Caco-2 (cell line): Measurements from ENCODE around the gene RRBP1. TPM values are rescaled to one million over a fixed set of nuclear protein-coding genes. Genes with fewer than 3 reads are reported as not detected.

Experiments used
- BruUV-seq: library from RNA; stranded (reverse); fragments of 400-500 nt; replicated peaks from 2 replicates; lab custom pipeline; 2021; lab: Mats Ljungman, UMichigan
- CTCF ChIA-PET: fragments of 300-600 bp; sonication (Branson Sonifier 250); formaldehyde crosslinking; loops from one replicate; lab custom pipeline; 2022; ENCODE audit warnings: antibody characterized with exemption; lab: Charles Lee
- POLR2A ChIA-PET: fragments of 300-600 bp; sonication (Branson Sonifier 250); formaldehyde crosslinking; loops from one replicate; lab custom pipeline; 2022; ENCODE audit warnings: antibody characterized with exemption; lab: Charles Lee
- DNase-seq, 2 experiments: peaks; one replicate each; pipeline versions ENCODE4 v3.0.0 to v3.0.0-alpha.2; 2020 to 2022
- H3K27me3 ChIP-seq: replicated peaks from 2 replicates; pipeline ENCODE4 v1.6.0; 2011; ENCODE audit warnings: low read length; ENCODE audit not compliant: control insufficient read depth, insufficient read depth
- H3K36me3 ChIP-seq: 2 replicates; pipeline ENCODE4 v1.5.1; 2011; ENCODE audit warnings: low read length; ENCODE audit not compliant: control insufficient read depth, insufficient read depth
- H3K4me1 ChIP-seq: fragments of 250-450 bp; sonication (Bioruptor Pico); 2 replicates; pipeline ENCODE4 v1.5.1; 2020; ENCODE audit warnings: mild to moderate bottlenecking
- H3K4me3 ChIP-seq: 2 replicates; pipeline ENCODE4 v1.5.1; 2011; ENCODE audit warnings: low read depth, mild to moderate bottlenecking, control low read depth, low read length
- H3K9me3 ChIP-seq: fragments of 250-450 bp; sonication (Bioruptor Pico); 2 replicates; pipeline ENCODE4 v1.5.1; 2020; ENCODE audit warnings: mild to moderate bottlenecking, moderate library complexity
- H3K27ac Mint-ChIP-seq: one replicate; pipeline ENCODE4 v1.8.0; 2022; ENCODE audit warnings: mixed read lengths; ENCODE audit not compliant: unreplicated experiment
- H3K27me3 Mint-ChIP-seq: one replicate; pipeline ENCODE4 v1.8.0; 2022; ENCODE audit warnings: mixed read lengths; ENCODE audit not compliant: insufficient read depth, unreplicated experiment
- H3K36me3 Mint-ChIP-seq: one replicate; pipeline ENCODE4 v1.8.0; 2022; ENCODE audit warnings: mild to moderate bottlenecking, mixed read lengths; ENCODE audit not compliant: insufficient read depth, unreplicated experiment
- H3K4me1 Mint-ChIP-seq: one replicate; pipeline ENCODE4 v1.8.0; 2022; ENCODE audit warnings: low read depth, mixed read lengths; ENCODE audit not compliant: unreplicated experiment
- H3K4me3 Mint-ChIP-seq: one replicate; pipeline ENCODE4 v1.8.0; 2022; ENCODE audit warnings: mild to moderate bottlenecking, moderate library complexity, mixed read lengths; ENCODE audit not compliant: unreplicated experiment
- H3K9me3 Mint-ChIP-seq: one replicate; pipeline ENCODE4 v1.8.0; 2022; ENCODE audit warnings: mixed read lengths; ENCODE audit not compliant: unreplicated experiment
- intact Hi-C: fragments of 100-400 bp; cut with micrococcal nuclease; formaldehyde crosslinking; loops from one replicate; pipeline ENCODE4 v1.10.0; 2022; ENCODE audit not compliant: unreplicated experiment
- total RNA-seq: library from RNA; stranded (reverse); gene quantifications from 2 replicates; pipeline ENCODE4 v1.2.3, GENCODE V29; 2022
- TF ChIP-seq, protein P1 (sequence below), 2 experiments: fragments of 200-600 bp in 1 of 2; IDR thresholded peaks; 1 replicate in 1 of 2; 2 replicates in 1 of 2; pipeline versions ENCODE4 v1.5.1 to v1.8.0; 2011 to 2022; ENCODE audit warnings: antibody characterized with exemption in 1 of 2, control low read depth in 1 of 2, inconsistent platforms in 1 of 2, low read depth in 1 of 2, low read length in 1 of 2, mild to moderate bottlenecking in 1 of 2, moderate library complexity in 1 of 2; ENCODE audit not compliant: insufficient read depth in 1 of 2, severe bottlenecking in 1 of 2, unreplicated experiment in 1 of 2

Gene RRBP1
- total RNA-seq, 1 experiment from 2014 or later: 758 TPM

GRCh38 chr20:17688965-17689364 lies 6.9 kb upstream of the RRBP1 start:
- Histone ChIP-seq H3K4me3 (no peak overlapping the region), H3K9me3 (peaks cover 23% of the 10 kb centered on the region), H3K36me3 (no peaks in the 10 kb centered on the region), H3K27me3 (no peaks in the 10 kb centered on the region), H3K4me1 (peaks cover 27% of the 10 kb centered on the region)
- intact Hi-C loops: loop anchor here (10.0 kb wide), 1 partner anchor 306 kb away; no protein-coding TSS in a partner anchor
- POLR2A ChIA-PET: no interaction called here
- Mint-ChIP-seq H3K9me3 (peaks cover 25% of the 10 kb centered on the region), H3K27ac (no peak overlapping the region), H3K4me3 (no peak overlapping the region), H3K4me1 (peaks cover 43% of the 10 kb centered on the region), H3K27me3 (no peaks in the 10 kb centered on the region), H3K36me3 (peaks cover 3% of the 10 kb centered on the region)
- TF ChIP-seq, protein P1, sequence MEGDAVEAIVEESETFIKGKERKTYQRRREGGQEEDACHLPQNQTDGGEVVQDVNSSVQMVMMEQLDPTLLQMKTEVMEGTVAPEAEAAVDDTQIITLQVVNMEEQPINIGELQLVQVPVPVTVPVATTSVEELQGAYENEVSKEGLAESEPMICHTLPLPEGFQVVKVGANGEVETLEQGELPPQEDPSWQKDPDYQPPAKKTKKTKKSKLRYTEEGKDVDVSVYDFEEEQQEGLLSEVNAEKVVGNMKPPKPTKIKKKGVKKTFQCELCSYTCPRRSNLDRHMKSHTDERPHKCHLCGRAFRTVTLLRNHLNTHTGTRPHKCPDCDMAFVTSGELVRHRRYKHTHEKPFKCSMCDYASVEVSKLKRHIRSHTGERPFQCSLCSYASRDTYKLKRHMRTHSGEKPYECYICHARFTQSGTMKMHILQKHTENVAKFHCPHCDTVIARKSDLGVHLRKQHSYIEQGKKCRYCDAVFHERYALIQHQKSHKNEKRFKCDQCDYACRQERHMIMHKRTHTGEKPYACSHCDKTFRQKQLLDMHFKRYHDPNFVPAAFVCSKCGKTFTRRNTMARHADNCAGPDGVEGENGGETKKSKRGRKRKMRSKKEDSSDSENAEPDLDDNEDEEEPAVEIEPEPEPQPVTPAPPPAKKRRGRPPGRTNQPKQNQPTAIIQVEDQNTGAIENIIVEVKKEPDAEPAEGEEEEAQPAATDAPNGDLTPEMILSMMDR (IDR thresholded peaks at IDR 0.05; ENCODE audit: insufficient read depth in 1 of 2, low read depth in 1 of 2, low read length in 1 of 2, severe bottlenecking in 1 of 2, unreplicated experiment in 1 of 2): no peak
- no TSS peak for BruUV-seq
- CTCF ChIA-PET: no interaction called here
- DNase-seq: peak in 1 of 2 experiments; percentile 1

DNA sequence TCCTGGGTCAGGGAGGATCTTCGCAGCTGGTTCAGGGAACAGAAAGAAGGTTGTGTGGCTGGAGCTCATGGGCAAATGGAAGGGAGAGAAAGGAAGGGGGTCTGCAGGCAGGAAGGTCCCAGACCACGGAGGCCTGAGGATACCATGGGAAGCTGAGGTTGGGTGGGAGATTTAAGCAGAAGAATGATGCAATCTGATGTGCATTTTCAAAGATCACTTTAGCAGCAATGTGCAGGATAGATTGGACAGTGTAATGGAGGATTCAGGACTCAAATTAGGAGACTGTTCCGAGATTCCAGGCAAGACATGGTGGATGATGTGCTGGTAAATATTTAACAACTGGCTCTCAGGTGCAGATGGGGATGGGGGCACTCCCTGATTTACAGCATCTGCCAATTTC lies 5.8 kb upstream of the RRBP1 start:
- peak overlapping the region; percentile 8 for H3K27ac Mint-ChIP-seq
- ChIA-PET POLR2A (no interaction called here), CTCF (no interaction called here)
- peaks cover 25% of the 10 kb centered on the region for H3K9me3 Mint-ChIP-seq
- Histone ChIP-seq H3K27me3 (no peaks in the 10 kb centered on the region), H3K4me1 (peaks cover 39% of the 10 kb centered on the region), H3K9me3 (peaks cover 23% of the 10 kb centered on the region), H3K4me3 (no peak overlapping the region), H3K36me3 (no peaks in the 10 kb centered on the region)
- TF ChIP-seq, protein P1 (IDR thresholded peaks at IDR 0.05; ENCODE audit: insufficient read depth in 1 of 2, low read depth in 1 of 2, low read length in 1 of 2, severe bottlenecking in 1 of 2, unreplicated experiment in 1 of 2): no peak
- H3K4me3 Mint-ChIP-seq: no peak overlapping the region
- H3K4me1 Mint-ChIP-seq: peaks cover 55% of the 10 kb centered on the region
- intact Hi-C loops: loop anchor here (10.0 kb wide), 1 partner anchor 307 kb away; no protein-coding TSS in a partner anchor
- H3K27me3 Mint-ChIP-seq: no peaks in the 10 kb centered on the region
- no TSS peak for BruUV-seq
- peaks cover 10% of the 10 kb centered on the region for H3K36me3 Mint-ChIP-seq
- DNase-seq: peak in 1 of 2 experiments; percentile 7

DNA sequence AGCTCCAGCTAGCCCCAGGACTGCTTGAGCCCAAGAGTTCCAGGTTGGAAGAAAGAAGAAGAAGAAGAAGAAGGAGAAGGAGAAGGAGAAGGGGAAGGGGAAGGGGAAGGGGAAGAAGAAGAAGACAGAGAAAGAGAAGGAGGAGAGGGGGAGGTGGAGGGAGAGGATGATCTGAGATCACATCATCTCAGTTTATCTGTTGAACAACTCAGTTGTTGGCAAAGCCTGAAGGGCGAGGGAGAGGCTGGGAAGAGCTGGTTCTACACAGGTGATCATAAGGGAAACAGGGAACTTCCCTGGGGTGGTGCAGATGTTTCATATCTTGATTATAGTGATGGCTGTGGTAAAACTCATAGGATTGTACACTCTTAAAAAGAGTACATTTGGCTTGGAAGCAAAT lies 3.1 kb upstream of the RRBP1 start:
- Mint-ChIP-seq H3K36me3 (peaks cover 30% of the 10 kb centered on the region), H3K9me3 (peaks cover 25% of the 10 kb centered on the region), H3K4me3 (no peak overlapping the region), H3K4me1 (peaks cover 50% of the 10 kb centered on the region), H3K27me3 (no peaks in the 10 kb centered on the region), H3K27ac (peak overlapping the region; percentile 95)
- ChIA-PET POLR2A (no interaction called here), CTCF (no interaction called here)
- TF ChIP-seq, protein P1 (IDR thresholded peaks at IDR 0.05; ENCODE audit: insufficient read depth in 1 of 2, low read depth in 1 of 2, low read length in 1 of 2, severe bottlenecking in 1 of 2, unreplicated experiment in 1 of 2): no peak
- Histone ChIP-seq H3K4me3 (no peak overlapping the region), H3K9me3 (peaks cover 23% of the 10 kb centered on the region), H3K4me1 (peaks cover 36% of the 10 kb centered on the region), H3K36me3 (no peaks in the 10 kb centered on the region), H3K27me3 (no peaks in the 10 kb centered on the region)
- intact Hi-C loops: loop anchor here (10.0 kb wide), 1 partner anchor 310 kb away; no protein-coding TSS in a partner anchor
- peak in 1 of 2 experiments; percentile 8 for DNase-seq
- BruUV-seq: no TSS peak
